Endometrium (tissue), 2 donors: ENCODE measurements around the gene CLCN5.
"Not testable (repeated sequence)": the region's sequence is repeated elsewhere in the genome, so short reads cannot be mapped to it uniquely, and the experiment has no call there.

Experiments
- FAIRE-seq: peaks from 2 replicates; lab custom pipeline; 2012; peaks lifted over from hg19 to GRCh38; lab: Jason Lieb, UNC
- donor health status: control.
- donor health status: control.

Gene CLCN5

GRCh38 chrX:49996474-49996873, 74.1 kb downstream of the CLCN5 start:
- FAIRE-seq: no peak

GRCh38 chrX:49999087-49999486, 76.7 kb downstream of the CLCN5 start:
- no peak for FAIRE-seq

- no peak for FAIRE-seq
Observed at GRCh38 chrX:50000937-50001542, 78.6 kb downstream of the CLCN5 start.

- peak; percentile 99 for FAIRE-seq
Observed at GRCh38 chrX:50002067-50002714, 79.8 kb downstream of the CLCN5 start.

- FAIRE-seq: no peak
Observed at GRCh38 chrX:50003467-50003866, 81.1 kb downstream of the CLCN5 start.

- no peak for FAIRE-seq
Observed at GRCh38 chrX:50003927-50004326, 81.5 kb downstream of the CLCN5 start.

- not testable (repeated sequence) for FAIRE-seq
Observed at GRCh38 chrX:50025591-50025990, 103.2 kb downstream of the CLCN5 start.

- FAIRE-seq: no peak
Observed at GRCh38 chrX:50035126-50035525, 112.7 kb downstream of the CLCN5 start.

GRCh38 chrX:50036426-50036825, 114.0 kb downstream of the CLCN5 start:
- FAIRE-seq: no peak

- FAIRE-seq: no peak
Observed at GRCh38 chrX:50045823-50046222, 123.4 kb downstream of the CLCN5 start.

GRCh38 chrX:50049228-50049627, 126.8 kb downstream of the CLCN5 start:
- no peak for FAIRE-seq

GRCh38 chrX:50054147-50054546, 131.8 kb downstream of the CLCN5 start:
- FAIRE-seq: no peak

- no peak for FAIRE-seq
Observed at GRCh38 chrX:50066318-50066937, 144.0 kb downstream of the CLCN5 start.

- FAIRE-seq: no peak
Observed at GRCh38 chrX:50067435-50068284, 145.3 kb downstream of the CLCN5 start.

- FAIRE-seq: no peak
Observed at GRCh38 chrX:50068285-50068563, 145.8 kb downstream of the CLCN5 start.

- no peak for FAIRE-seq
Observed at GRCh38 chrX:50068893-50069292, 146.5 kb downstream of the CLCN5 start.

- no peak for FAIRE-seq
Observed at GRCh38 chrX:50071494-50071893, 149.1 kb downstream of the CLCN5 start.

- FAIRE-seq: no peak
Observed at GRCh38 chrX:50072110-50072509, 149.7 kb downstream of the CLCN5 start.

- FAIRE-seq: no peak
Observed at GRCh38 chrX:50073601-50074000, 151.2 kb downstream of the CLCN5 start.

GRCh38 chrX:50075630-50076339, 153.4 kb downstream of the CLCN5 start:
- FAIRE-seq: no peak

- no peak for FAIRE-seq
Observed at GRCh38 chrX:50081282-50081889, 159.0 kb downstream of the CLCN5 start.

GRCh38 chrX:50082741-50083140, 160.3 kb downstream of the CLCN5 start:
- FAIRE-seq: no peak
